Breast epithelium (tissue), 3 donors: ENCODE results near the gene STMP1.

Experiments used
- POLR2AphosphoS5 ChIP-seq, 3 donors: sonication (generic); formaldehyde crosslinking; IDR thresholded peaks; one replicate each; pipeline ENCODE4 v1.6.1; 2017; ENCODE audit warnings: antibody characterized with exemption in 3 of 3
- TF ChIP-seq, protein P1 (sequence below), 3 donors: fragments of 450-650 bp; IDR thresholded peaks; one replicate each; pipeline ENCODE4 v1.5.1; 2016 to 2017; ENCODE audit warnings: antibody characterized with exemption in 3 of 3, mild to moderate bottlenecking in 3 of 3, moderate library complexity in 3 of 3

DNA sequence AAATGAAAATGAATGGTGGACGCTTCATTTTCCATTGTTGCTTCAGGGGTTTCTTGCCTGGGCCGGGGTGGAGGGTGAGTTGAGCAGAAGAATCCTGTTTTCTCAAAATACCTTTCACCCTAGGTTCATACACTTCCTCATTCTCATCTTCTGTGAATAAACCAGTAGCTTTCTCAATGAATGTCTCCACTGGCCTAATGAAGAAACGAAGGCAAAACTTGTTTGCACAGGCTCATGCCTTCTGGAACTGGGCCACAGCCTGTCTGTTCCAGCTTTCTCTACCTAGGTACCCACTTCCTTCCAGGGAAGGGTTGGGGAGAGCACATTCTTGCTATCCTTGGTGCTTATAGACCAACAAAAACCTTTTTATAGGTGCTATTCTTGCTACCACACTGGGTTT, 21.3 kb downstream of the STMP1 start:
- TF ChIP-seq, protein P1, sequence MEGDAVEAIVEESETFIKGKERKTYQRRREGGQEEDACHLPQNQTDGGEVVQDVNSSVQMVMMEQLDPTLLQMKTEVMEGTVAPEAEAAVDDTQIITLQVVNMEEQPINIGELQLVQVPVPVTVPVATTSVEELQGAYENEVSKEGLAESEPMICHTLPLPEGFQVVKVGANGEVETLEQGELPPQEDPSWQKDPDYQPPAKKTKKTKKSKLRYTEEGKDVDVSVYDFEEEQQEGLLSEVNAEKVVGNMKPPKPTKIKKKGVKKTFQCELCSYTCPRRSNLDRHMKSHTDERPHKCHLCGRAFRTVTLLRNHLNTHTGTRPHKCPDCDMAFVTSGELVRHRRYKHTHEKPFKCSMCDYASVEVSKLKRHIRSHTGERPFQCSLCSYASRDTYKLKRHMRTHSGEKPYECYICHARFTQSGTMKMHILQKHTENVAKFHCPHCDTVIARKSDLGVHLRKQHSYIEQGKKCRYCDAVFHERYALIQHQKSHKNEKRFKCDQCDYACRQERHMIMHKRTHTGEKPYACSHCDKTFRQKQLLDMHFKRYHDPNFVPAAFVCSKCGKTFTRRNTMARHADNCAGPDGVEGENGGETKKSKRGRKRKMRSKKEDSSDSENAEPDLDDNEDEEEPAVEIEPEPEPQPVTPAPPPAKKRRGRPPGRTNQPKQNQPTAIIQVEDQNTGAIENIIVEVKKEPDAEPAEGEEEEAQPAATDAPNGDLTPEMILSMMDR (IDR thresholded peaks at IDR 0.05), result no peak
- TF ChIP-seq POLR2AphosphoS5 (IDR thresholded peaks at IDR 0.05), result no peak
